HG03064 (cell line): ENCODE measurements around the gene LSMEM2.
A peak's percentile ranks its signal among the peaks of the same experiment; 100 is the strongest.
"Not testable (repeated sequence)": the region's sequence is repeated elsewhere in the genome, so short reads cannot be mapped to it uniquely, and the experiment has no call there.

Source experiments
- ATAC-seq: cut with Tn5 transposase; IDR thresholded peaks from one replicate; pipeline ENCODE4 v1.9.1; 2021; ENCODE audit warnings: low read depth; ENCODE audit not compliant: unreplicated experiment

LSMEM2 gene

DNA sequence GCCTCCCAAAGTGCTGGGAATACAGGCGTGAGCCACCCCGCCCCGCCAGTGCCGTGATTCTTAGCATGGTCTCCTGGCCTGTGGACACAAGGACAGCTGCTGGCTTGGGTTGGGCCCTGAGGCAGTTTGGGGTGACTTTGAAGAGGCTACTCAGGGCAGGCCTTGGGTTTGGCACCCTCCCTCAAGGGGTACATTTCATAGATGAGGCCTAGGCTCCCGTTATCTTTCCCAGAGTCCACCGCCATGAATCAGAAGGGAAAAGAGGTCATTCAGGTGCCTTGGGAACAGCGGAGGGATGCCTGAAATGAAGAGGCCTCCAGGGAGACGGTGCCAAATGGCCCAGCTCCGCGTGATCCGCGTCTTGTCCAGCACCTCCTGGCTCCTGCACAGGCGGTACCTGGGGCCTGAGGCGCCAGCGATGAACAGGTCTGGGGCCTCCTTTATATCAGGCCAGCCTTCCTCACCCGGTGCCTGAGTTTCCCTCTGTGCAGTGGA lies 33.6 kb upstream of the LSMEM2 start:
- no peak for ATAC-seq

DNA sequence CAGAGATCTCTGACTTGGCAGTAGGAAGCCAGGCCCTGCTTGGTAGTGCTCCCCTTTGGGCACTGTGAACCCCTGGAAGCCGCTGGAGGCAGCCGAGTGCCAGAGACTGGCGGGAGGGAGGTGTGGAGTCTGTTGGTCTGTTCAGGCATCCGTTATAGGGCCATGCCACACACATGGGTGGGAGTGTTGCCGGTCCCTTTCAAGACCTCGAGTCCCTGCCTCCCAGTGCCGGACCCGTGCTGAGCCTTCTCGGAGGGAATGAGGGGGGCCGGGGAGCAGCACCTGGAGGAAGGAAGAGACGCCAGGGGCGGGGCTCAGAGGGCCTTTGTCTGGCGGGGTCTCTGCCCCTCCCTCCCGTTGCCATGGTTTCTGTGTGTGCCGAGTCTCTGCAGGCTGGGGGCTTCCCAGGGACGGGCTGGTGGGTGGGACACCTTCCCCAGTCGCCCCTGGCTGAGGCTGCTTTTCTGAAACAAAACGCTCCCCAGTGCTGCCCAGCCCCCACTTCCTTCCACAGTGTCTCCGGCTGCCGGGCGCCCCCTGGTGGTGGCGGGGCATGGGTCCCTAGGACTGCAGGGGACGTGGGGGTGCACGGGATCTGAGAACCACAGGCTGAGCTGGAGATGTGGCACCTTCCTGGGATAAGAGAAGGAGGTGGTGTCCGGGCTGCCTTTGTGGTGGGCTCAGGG lies 32.9 kb upstream of the LSMEM2 start:
- peak; percentile 51 for ATAC-seq

DNA sequence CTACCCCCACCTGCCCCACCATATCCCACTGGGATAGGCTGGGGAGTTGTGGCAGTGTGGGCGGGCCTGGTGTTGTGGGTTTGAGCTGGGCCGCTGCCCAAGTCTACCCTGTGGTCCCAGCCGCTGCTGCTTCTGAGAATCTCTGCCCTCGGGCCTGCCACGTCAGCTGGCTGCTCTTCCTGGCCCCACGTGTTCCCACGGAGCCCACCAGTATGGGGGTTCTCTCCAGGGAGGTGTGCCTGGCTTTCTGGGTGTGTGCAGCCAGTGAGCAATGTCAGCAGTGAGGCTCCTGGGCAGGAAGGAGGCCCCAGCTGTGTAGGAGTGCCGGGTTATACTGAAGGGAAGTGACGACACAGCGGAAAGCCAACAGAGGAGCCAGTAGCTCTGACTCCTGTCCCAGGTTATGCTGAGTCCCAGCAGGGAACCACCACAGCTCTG lies 32.4 kb upstream of the LSMEM2 start:
- peak; percentile 49 for ATAC-seq

DNA sequence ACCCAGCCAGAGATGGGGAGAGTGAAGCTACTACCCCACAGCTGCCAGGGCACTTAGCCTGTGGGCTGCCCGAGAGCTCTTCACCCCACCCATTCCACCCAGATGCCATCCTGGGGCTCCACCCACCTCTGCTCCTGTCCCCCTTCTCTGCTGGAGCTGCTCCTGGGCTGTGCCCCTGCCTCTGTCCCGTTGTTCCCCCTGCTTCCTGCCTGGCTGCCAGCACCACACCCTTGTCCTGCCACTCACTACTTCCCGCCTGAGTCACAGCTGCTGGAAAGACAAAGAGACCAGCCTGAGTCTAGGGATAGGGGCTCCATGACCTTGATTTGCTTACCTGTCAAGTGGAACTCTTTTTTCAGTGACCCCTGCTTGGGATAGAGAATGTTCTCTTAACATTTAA lies 30.5 kb upstream of the LSMEM2 start:
- no peak for ATAC-seq

DNA sequence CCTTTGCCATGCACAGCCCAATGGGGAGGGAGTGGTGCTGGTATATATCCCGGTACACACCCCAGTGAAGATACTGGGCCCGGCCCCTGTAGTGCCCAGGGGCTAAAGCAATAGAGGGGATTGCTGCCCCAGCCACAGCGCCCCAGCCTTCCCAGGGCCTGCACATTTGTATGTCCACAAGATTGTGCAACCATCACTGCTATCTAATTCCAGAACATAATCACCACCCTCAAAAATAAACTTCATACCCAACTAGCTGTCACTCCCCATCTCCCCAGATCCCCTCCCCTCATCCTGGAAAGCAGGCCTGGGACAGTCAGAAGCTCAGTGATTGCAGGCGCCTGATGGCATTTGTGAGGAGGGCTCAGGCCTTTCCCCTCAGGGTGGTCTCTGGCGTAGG lies 29.4 kb upstream of the LSMEM2 start:
- ATAC-seq: no peak

DNA sequence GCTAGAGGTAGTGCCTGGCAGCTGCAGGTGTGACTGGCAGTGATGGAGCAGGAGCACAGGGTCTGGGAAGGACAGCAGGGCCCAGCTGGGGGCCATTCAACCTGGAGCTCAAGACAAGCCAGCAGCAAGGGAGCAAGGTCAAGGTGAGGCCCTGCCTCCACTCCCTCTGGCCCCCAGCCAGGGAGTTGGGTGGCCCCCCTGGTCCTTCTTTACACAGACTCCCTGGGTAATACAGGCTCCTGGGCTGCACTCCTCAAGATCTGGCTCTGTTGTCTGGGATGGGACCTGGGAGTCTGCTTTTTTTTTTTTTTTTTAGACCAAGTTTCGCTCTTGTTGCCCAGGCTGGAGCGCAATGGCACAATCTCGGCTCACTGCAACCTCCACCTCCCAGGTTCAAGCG lies 28.4 kb upstream of the LSMEM2 start:
- no peak for ATAC-seq

DNA sequence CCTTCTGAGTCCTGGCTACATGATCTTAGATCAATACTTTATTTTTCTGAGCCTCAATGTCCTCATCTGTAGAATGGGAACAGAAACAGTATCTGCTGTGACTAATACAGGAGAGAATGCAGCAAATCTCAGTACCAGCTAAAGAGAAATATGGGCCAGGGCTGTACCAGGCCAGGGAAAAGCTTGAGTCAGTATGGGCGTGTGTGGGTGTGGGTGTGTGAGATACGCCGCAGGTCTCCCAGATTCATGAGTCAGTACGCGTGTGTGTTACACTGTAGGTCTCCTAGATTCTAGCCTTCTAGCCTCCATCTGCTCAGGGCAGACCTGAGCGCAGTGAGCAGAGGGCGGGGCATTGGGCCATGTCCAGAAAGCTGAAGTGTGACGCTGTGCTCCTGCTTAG lies 27.7 kb upstream of the LSMEM2 start:
- no peak for ATAC-seq

DNA sequence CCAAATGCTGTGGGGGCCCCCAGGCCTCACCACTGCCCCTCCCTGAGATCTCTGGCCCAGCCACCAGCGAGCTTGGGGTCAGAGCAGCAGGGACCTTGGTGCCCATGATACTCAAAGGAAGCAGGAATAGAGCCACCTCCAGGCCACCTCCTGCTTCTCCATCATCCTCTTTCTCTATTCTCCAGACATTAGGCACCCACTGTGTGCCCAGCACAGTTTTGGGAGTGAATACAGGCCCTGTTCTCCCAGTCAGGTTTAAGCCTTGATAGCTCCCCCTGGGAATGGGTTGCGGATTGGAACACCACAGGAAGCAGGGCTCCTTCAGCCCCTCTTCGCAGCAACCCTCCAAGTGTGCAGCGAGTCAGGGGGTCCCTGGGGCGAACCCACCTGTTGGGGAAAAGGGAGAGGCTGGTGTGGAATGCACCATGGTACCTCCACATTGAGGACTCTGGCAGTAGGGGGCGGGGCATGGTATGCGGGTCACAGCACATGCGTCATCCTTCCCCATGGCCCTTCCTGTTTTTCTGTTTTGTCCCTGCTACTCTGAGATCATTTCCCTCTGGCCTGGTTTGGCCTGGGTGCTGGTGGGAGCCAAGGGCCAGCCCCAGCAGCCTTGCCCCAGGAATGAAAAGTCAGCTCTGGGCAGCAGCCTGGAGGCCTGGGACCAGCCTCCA lies 24.2 kb upstream of the LSMEM2 start:
- ATAC-seq: no peak

DNA sequence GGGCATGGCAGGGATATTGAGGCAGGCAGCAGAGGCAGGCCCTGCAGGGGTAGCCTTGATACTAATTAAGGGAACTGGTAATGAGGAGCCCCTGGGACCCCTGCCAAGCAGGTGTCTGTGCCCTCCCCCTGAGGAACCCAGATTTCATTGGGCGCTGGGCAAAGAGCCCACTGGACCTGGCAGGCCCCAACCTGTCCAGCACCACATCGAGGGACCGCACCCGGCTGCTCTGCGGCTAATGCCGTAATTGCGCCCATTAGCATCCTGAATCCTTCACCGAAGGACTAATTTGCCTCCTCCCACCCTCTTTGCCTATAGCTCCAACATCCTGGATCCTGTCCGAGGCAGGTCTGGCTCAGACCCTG lies 23.7 kb upstream of the LSMEM2 start:
- no peak for ATAC-seq

DNA sequence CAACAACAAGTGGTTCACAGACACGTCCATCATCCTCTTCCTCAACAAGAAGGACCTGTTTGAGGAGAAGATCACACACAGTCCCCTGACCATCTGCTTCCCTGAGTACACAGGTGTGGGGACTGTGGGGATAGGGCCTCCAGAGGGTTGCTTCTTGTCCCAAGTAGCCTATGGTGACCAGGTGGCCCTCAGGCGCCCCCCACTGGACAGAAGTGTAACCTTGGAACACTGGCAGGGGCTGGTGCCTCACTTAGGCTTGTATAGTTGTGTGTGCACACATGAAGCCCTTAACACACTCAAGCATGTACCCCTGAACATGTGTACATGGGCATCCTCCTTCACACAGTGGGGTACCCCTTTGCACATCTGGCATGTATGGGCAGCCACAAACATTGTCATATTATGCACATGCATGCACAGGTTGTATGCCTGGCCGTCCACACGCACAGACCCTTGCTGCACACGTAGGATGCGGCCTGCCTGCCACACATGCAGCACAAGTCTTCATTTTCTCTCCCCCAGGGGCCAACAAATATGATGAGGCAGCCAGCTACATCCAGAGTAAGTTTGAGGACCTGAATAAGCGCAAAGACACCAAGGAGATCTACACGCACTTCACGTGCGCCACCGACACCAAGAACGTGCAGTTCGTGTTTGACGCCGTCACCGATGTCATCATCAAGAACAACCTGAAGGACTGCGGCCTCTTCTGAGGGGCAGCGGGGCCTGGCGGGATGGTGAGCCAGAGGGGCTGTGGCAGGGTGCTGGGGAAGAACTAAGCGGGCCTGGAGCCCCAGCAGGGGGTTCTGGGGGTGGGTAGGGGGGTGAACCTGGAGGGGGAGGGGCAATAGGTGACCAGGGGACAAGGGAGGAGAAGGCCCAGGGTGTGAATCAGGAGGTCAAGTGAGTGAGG lies 21.7 kb upstream of the LSMEM2 start:
- ATAC-seq: no peak

DNA sequence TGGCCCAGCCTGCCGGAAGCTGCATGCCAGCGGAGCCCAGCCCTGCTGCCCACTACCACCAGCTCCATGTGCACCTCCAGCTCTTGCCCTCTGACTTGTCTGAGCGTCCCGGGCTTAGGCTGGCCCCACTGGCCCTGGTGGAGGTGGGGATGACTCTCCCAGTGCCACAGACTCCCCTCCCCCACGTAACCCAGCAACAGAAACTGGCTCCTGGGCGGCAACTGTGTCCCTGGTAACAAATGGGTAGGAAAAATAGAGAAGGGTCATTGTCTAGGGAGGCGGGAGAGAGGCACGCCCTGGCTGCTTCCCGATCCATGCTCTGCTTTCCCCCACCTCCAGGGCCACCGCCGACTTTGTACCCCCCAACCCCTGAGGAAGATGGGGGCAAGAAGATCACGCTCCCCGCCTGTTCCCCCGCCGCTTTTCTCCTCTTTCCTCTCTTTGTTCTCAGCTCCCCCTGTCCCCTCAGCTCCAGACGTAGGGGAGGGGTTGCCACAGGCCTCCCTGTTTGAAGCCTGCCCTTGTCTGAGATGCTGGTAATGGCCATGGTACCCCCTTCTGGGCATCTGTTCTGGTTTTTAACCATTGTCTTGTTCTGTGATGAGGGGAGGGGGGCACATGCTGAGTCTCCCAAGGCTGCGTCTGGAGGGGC lies 20.7 kb upstream of the LSMEM2 start:
- ATAC-seq: no peak

DNA sequence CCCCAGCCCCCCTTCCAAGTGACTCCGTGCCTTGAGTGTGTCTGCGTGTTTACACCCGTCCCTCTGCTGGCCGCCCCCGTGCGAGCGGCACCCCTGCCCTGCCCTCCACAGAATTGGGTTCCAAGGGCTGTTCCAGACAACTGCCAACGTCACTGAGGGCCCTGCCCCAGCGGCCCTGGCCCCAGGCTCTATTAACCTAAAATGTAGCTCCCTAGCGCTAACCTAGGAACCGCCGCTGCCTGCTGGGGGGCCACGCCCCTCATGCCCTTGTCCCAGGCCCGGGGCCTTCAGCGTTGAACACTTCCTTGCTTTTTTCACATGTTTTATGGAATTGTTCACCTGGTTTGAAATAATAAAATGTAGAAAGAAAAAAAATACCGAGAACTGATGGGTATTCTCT lies 19.9 kb upstream of the LSMEM2 start:
- ATAC-seq: no peak

DNA sequence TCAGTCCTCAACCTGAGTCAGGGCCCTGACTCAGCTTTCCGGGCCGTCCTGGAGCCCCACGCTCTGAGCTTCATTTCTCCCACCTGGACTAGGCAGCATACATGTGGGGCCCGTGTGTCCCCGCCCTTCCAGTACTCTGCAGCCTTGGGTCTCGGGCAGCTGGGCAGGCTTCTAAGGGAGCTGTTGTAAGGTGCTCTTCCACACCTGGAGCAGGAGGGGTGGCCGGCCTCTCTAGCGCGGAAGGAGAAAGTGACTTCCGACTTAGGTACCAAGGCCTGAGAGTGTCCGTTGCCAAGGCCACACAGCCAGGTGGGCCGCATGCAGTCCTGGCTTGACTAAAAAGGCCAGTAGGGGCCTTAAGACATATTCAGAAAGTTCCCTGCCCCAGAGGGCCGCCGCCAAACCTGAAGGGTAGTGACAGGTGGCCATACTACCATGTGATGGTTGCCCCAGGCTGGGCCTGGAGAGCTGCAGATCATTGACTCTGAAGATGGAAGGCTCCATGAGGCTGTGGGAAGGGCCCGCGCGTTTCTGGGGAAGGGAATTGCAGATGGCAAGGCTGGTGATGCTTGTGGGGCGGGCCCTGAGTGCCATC lies 19.4 kb upstream of the LSMEM2 start:
- no peak for ATAC-seq

DNA sequence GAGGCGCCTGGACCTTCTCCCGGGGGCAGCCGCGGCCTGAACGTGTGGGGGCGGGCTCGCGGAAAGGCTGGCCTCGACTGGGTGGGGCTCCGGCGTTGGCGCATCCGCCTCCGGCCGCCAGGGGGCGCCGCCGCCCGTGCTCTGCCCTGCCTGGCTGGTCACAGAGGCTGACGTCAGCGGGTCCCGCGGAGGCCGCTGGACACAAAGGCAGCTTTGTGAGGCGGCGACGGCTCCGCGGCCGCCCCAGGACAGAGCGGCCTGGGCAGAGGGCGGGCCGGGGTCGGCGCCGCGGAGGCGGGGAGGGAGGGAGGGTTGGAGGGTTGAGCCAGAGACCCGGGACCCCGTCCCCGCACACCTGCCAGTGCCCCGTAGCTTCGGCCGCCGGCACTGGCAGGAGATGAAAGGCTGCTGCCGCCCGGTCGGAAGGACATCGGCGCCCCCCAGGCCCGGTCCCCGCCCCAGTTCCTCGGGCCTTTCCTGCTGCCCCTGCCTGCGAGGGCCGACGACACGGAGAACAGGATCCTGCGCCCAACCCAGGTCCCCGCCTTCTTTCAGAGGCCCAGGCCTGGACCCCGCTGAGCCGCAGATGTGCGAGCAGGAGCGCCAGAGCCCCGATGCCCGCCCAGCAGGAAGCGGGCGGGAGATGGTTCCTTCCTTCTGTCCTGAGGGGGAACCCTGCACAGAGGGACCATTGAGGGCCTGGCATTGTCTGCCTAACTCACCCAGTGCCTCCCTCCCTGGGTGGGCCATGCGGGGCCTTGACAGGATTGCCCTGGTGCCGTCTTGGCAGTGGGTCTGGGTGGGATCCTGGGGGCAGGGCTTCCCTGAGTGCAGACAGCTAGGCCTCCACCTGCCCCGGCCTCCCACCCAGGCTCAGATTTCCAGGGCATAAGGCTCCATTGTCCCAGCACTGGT lies 18.6 kb upstream of the LSMEM2 start:
- ATAC-seq: peak; percentile 77

DNA sequence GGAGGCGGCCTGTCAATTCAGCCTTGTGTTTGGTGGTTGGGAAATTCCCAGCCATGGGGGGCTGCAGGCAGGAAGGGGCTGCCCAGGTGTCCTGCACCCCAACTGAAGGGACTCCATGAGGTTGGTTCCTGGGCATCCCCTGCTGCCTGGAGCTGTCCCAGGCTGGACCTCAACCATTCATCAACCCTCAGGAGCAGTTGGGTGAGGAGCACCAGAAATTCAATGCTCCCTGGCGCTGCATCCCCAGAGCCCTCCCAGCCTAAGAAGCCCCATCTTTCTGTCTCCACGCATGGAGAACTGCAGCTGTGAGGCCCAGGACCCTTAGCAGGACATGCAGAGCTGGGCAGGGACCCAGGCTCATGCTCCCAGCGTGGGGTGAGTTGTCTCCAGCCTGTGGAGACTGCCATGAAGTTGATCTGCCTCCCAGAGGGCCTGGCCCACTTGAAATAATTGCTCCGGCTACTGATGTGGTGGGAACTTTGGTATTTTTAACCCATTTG lies 17.9 kb upstream of the LSMEM2 start:
- ATAC-seq: no peak

DNA sequence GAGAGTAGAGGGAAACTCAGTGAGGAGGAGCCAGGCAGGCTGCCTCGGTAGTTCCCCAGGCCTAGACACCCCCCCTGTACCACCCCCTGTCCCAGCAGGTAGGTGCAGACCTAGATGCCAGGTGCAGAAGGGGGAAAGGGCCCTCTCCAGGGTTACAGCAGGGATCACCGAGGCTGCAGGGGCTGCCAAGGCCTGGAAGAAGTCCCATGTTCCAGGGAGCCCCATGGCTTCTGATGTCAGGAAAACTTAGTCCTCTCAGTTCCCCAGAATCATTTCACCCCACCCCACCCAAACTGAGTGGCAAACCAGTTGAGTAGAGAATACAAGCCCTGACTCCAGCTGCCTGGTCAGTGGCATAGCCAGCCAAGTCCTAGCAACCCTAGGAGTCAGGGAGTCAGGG lies 17.4 kb upstream of the LSMEM2 start:
- ATAC-seq: no peak

DNA sequence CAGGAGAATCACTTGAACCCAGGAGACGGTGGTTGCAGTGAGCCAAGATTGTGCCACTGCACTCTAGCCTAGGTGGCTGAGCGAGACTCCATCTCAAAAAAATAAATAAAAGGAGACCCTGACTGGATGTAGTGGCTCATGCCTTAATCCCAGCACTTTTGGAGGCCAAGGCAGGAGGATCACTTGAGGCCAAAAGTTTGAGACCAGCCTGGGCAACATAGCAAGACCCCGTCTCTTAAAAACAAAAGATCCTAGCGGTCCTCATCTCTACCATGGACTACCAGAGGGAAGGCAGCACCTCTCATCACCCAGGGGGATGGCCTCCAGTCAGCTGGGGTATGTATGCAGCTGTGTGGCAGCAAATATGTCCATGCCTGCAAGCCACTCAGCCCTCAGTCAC lies 16.7 kb upstream of the LSMEM2 start:
- ATAC-seq: not testable (repeated sequence)

DNA sequence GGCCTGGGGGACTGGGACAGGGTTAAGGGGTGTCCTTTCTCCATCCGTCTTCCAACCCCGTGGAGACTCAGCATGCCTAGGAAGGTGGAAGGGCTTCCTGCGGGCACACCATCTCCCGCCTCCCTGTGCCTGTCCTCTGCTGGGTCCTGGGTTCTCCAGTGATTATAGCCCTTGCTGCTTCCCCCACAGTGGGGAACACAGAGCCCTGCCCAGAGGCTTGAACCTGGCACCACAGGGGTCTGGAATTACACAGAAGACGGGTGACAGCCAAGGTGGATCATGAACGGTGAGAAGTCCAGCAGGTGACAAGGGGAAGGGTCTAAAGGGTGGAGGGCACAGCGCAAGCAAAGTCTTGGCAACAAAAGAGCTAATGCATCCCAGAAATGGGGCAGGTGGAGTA lies 16.1 kb upstream of the LSMEM2 start:
- ATAC-seq: no peak
